Testis (tissue), 2 donors: Measurements from ENCODE around the gene CMTM5.

Experiments
- CTCF ChIP-seq, 3 experiments: fragments of 450-650 bp in 2 of 3; fragments of 200-600 bp in 1 of 3; sonication (generic) in 1 of 3; IDR thresholded peaks; one replicate each; pipeline ENCODE4 v1.5.1; 2016 to 2019; ENCODE audit warnings: antibody characterized with exemption in 3 of 3, mild to moderate bottlenecking in 2 of 3, moderate library complexity in 1 of 3
- POLR2A ChIP-seq: fragments of 450-650 bp; IDR thresholded peaks from one replicate; pipeline ENCODE4 v1.6.1; 2017; ENCODE audit warnings: antibody characterized with exemption, mild to moderate bottlenecking, moderate library complexity

GRCh38 chr14:23353433-23353780, 23.4 kb upstream of the CMTM5 start:
- TF ChIP-seq CTCF (IDR thresholded peaks at IDR 0.05) (no peak), POLR2A (no peak)
